HG03378 (cell line): ENCODE measurements around the gene POLR1H.

Source experiments
- ATAC-seq: cut with Tn5 transposase; IDR thresholded peaks from one replicate; pipeline ENCODE4 v1.9.1; 2021; ENCODE audit warnings: mild to moderate bottlenecking, moderate library complexity; ENCODE audit not compliant: unreplicated experiment

The POLR1H gene

DNA sequence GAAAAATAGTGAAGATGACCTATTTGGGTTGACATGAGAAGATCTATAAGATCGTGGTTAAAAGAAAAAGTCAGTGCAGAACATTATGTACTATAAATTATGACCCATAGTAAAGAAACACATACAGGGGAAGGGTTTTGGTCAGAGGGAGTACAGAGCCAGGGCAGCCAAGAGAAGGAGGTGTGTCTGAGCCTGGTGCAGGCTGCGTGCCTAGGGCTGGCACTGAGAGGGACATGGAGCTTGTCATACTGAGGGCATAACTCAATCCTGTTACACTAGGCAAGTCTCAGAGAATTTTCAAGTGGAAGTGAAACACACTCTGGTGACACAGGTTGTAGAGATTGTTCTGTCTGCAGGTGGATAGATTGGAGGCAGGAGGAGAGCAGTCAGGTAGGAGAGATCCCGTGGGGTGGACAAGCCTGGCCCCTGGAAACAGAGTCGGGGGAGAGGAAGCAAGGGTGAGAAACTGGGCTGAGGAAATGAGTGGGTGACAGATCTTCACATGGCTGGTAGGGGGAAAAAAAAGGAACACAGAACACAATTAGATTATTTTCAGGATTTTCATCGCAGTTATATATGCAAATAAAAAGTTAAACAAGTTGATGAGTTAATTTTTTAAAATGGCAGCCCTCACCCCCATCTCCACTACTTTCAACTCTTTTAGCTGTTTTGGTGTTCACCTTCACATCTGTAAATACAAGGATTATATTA lies 33.0 kb downstream of the POLR1H start:
- ATAC-seq = no peak

DNA sequence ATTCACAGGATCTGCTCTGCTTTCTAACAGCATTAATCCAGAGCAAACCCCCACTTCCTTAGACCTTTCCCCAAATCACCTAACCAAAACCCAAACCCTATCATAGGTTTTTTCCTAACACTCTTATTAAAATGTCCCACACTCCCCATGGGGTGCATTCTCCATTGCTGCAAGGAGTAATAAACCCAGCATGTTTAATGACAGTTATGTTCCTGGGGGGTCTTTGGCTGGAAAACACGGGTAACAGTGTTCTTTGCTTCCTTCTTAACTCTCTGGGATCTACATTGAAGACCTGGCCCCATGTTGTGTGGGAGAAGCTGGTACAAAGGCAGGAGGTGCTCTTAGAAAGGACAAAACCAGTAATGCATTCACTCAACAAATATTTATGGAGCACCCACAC lies 35.8 kb downstream of the POLR1H start:
- ATAC-seq = no peak

DNA sequence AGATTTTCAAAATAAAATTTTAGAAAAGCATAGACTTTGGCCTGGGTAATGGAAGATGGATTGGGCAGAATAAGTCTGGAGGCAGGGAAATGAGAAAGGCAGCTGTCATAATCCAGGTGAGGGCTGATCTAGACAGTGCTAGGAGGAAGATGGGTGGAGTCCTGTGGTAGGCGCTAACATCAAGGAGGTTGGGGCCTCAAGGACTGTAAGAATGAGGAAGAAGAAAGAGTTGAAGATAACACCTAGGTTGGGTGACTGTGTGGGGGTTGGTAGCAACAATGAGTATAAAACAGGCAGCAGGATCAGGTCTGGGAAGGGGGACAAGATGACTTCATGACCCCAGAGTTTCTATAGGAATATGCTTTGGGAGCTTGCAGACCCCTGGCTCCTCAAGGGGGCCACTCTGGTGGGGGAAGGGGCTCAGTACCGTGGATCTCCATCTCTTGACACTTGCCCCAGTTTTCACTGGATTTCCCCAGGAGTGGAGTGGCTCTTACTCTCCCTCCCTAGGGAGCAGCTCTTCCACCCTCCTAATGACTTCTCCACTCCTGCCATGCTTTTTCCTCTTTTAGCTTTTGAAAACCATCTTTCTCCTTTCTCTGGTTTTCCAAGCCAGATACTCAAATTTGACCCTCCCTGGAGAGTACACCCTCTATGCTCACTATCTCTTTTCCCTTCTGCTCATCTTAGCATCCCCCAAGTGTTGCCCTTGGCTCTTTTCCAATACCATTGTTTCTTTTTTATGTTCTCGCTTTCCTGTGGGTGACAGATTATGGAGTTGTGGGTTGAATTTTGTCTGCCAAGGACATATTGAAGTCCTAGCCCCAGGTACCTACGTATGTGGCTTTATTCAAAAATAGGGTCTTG lies 37.1 kb downstream of the POLR1H start:
- ATAC-seq = no peak

DNA sequence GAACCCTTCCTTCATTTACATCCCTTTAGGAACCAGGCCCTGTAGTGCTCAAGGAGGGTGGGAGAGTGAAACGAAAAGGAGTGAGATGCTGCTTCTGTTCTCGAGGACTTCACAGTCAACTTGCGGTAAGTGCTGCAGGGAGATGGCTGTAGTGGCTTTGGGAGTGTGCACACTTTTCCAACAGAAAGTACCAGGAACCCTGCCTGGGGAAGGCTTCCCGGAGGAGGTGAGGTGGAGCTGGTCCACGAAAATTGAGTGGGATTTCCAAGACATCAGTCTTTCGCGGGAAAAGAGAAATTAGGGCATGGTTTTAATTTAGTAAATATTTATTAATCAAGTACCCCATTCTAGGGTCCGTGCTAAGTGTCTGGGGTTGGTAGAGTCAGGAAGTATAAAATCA lies 39.1 kb downstream of the POLR1H start:
- ATAC-seq = no peak

DNA sequence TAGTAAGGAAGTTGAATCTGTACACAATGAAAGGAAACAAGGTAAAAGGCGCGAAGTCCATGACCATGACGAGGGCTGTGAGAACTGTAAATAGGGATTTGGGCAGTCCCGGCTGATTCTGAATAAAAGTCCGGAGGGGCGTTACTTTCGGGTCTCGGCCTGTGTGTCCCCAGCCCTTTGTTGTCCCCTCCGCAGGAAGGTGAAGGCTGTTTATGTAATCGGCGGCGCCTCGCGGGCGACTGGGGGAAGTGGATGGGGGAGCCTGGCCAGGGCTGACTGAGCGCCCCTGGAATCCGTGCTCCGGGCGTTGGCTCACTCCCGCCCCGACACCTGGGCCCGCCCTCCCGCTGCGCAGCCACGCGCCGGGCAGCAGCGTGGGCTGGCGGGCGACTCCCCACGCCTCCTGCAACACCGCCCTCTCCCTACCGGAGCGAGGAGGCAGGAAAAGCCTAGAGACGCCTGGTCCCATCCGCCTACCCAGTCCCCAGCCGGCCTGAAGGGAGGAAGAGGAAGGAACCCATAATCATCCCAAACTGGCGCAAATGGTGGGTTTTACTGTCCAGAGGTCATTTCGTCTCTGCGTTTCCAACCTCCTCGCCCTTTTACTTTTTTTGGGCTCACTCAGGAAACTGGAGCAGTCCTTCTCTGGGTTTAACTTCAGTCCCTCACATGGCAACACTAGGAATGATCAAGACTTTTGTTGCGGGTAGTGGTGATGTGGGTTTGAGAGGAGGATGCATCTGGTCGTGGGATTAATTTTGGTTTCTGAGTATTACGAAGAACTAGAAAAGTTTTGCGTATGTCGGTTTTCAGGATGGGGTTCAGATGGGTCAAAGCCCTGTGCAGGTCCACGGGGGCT lies 39.7 kb downstream of the POLR1H start:
- no peak for ATAC-seq

DNA sequence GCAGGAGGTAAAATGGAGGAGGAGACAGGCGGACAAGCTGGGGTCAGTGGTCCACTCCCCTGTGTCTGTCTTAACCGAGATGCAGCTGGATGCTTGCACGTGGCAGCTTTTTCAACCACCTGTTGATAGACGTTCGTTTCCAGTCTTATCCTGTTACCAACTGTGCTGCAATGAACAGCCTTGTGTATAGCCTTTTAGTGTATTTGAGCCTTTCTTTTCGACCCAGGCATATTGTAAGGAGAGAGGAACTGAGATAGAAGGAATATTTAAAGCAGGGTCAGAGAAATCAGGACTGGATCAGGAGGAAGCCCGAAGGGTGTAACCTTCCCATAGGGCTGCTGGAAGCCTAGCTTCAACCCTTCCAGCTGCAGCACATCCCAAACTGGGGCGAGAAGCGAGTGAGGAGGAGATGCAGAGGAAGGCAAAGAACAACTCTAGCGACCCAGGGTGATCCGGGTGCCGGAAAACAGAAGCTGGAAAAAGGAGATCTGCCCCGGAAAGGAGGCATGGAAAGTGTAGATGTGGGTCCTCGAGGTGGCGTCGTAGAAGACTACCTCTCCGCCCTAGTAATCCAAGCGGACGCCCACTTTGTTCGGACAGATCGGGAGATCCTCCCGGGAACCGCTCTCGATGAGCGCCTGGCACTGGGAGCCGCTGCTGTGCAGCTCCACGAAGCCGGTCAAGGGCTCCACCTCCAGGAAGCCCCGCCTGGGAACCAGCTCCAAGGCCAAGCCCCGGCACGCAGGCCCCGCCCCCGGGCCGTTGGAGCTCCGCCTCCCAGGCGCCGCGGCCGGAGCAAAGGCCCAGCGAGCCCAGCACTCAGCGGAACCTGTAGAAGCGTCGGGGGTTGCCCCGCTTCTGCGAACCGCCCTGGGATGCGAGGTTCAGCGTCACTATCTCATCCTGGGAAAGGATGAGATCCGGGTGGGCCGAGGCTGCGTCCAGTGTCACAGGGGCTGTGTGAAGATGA lies 40.7 kb downstream of the POLR1H start:
- ATAC-seq = no peak

DNA sequence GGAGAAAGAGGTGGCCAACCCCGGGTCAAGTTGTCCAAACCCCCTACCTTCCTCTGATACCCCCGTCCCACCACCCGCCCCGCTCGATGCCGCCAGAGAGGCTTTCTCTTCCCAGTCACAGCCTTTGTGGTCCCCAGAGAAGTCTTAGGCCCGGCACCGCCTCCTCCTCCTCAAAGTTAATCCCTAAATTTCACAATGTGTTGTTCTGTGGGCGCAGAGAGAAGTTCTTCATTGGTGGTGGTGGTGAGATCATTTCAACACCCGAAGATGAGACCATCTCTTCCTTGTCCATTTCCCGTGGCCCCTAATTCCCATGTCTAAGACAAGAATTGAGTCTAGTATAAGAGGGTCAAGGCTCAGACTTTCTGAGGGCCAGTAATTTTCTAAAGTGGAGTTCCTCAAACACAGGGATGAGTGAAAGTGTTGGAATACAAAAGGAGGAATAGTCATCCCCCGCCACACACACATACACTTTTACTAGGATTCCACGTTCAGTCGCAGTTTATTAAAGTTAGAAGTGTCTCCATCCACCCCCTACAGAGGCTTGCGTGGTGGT lies 41.4 kb downstream of the POLR1H start:
- ATAC-seq = no peak

DNA sequence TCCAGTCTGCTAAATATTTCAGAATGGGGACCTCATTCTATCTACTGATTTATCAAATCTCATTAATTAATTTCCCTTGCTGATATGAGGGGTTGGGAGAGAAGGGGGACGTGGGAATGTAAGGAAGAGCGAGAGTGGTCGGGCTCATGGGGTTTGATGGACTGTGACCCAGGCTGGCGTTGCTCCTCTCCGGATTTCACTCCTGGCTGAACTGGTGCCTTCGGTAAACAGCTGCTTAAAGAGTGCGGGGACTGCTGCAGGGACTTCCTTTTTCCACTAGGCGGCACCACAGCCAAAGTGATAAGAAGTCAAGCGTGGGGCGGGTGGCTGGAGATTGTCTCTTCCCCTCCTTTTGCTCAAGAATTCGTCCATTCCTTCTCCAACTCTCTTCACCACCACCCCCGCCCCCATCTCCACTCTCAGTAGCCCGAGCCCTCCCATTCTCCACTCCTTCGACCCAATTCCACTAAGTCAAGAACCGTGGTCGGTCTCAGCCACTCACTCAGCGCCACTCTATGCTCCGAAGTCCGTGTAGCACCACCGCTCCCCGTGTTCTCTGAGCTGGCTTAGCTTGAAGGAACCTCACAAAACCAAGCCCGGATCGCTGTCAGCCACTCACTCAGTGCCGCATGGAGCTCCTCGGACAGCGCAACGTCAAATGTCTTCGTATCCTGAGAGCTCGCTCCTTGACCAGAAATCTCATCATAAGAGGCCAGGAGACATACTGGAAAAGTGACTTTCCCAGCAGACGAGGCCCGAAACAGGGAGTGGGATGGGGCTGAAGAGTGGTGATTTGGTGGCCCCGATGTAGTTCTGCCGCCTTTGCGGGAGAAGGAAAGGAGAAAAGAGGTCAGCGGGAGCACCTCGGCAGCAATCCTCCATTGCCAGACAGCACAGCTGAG lies 42.2 kb downstream of the POLR1H start:
- ATAC-seq = peak; percentile 66

DNA sequence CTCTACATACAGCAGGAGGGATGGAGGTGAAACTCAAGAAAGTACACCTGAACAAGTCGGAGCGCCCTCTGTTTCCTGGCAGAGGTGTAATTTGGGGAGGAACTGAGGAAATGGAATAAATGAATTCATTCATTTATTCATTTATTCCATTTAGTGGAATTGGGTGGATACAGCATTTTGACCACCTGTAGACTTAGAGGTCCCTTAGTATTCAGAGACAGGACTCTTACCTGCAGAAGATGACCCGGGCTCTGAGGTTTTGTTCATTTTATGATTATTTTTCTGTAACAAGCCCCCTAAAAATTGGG lies 42.8 kb downstream of the POLR1H start:
- ATAC-seq = no peak

DNA sequence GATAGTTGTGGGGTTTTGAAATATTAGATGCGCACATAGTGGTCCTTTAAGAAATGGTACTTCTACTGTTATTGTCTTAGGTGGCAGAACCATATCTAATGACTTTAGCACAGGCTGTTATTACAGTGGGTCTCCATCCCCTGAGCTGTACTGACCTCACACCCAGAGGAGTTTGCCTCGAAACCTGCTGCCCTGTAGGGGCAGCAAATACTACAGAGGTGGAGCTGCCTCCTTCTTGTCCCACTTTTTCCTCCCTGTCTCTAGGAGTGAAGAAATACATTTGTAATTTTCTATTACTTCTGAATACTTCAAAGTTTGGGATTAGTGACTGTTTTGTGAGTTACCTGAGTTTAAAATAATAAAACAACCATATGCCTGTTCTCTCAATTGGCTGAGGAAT lies 43.6 kb downstream of the POLR1H start:
- no peak for ATAC-seq

DNA sequence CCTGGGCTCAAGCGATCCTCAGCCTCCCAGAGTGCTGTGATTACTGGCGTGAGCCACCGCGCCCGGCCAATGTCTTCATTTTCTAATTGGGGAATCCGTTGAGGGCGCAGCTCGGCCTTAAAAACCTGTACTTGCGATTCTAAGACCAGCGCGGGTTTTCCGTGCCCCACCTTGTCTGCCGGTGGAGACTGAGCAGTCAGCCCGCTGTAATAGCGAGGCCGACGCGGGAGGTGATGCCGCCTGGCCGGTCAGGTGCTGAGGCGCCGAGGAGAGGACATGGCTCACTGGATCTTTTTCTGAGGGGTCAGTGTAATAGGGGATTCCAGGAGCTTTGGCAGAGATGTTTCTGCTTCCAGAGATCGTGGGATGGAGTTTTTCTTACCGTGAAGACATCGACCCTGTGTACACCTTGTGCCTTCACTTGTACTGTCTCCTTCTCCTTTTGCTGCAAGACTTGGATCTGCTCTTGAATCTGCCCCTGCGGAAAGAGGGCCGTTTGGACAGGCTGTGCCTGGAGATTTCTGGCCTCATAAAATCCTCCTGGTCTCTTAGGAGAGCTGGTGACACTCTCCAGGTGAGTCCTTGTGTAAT lies 50.3 kb downstream of the POLR1H start:
- ATAC-seq = no peak

DNA sequence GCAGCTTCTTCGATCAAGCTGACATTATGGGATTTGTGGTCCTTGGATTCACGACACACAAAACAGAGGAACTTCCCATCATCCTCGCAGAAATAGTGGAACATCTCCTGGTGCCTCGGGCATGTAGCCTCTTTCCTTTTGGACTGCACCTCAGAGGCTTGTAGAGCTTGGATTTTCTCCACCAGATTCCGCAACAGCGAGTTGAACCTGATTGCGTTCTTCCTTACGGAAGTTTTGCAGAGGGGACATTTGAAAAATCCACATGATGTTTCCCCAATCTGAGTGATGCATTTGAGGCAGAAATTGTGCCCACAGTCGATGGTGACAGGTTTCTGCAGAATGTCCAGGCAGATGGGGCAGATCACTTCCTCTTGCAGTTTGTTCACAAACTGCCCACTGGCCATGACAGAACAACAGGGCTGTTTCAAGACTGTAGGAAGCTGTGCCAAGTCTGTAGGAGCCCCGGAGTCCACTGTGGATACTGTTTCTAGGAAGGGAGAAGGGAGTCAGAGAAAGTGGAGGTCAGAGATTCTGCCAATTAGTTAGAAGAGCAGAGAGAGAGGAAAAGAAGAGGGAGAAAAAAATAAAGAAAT lies 51.4 kb downstream of the POLR1H start:
- no peak for ATAC-seq

DNA sequence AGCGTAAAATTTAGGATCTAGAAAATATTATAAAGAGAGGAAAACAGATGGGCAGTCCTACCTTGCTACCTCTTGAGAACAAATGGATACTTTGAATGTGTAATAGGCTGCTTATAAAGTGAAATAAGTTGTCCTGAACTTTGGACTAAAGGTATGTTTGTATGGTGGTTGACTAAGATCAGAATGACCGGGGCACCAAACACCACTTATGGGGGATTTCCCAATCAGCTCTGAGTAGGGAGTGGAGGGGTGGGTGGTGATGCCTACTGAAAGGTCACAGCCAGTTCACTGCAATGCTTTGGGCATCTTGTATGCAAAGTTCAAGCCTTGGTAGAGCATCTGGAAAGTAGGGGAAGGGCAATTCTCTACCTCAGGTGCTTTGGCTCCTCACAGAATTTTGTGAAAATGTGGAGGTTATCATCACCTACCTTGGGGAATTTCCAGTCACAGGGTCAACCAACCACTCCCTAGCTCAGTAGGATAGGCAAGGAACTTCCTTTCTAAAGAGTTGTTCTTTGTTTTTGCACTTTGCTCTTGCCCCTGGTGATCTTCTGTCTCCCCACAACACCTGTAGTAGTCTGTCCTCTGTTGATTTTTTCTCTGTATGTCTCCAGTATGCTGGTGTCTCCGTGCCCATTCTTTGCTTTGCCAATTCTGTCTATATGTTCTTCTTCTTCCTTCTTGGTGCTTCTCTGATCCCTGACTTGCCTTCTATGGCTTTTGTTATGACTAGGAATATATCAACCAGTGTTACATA lies 52.1 kb downstream of the POLR1H start, which contains the start of gene TRIM31:
Gene TRIM31, minus strand, starts transcription at position 88 of the 757 bp plus-strand sequence. CDS start 285 bp downstream, outside the sequence.
- no peak for ATAC-seq

DNA sequence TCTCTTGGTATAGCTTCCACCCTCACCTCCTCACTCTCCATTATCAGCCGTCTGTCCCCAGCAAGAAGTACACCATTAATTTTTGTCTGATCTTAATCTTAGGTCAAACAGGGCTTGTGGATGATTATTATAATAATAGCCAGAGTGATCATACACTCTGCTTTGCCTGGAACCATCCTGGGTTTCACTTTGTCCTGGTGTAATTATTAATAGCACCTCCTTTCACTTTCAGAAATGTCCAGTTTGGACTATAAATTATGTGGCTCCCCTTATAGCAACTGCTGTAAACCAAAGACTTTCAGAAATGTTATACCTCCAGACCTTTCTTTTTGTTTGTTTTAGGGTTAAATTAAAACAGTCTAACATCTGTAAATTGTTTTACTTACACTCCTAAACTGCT lies 52.8 kb downstream of the POLR1H start:
- no peak for ATAC-seq
